SK-N-SH treated with all-trans-retinoic acid at 6 μM for 48 hours (cell line): ENCODE measurements around the gene ANKRD28.

Experiments
- ARNTL ChIP-seq: fragments of 450-650 bp; formaldehyde crosslinking; IDR thresholded peaks from 2 replicates; pipeline ENCODE4 v1.5.0; 2020; ENCODE audit warnings: low read depth, mild to moderate bottlenecking, moderate library complexity, borderline replicate concordance
- BACH2 ChIP-seq: fragments of 250-450 bp; sonication (Bioruptor Pico); IDR thresholded peaks from 2 replicates; pipeline ENCODE4 v1.9.0; 2021; ENCODE audit warnings: mild to moderate bottlenecking, borderline replicate concordance
- CSDC2 ChIP-seq: fragments of 250-450 bp; sonication (Bioruptor Pico); IDR thresholded peaks from 2 replicates; pipeline ENCODE4 v1.5.0; 2020; ENCODE audit warnings: mild to moderate bottlenecking, moderate library complexity
- OSR1 ChIP-seq: fragments of 250-450 bp; sonication (Bioruptor Pico); IDR thresholded peaks from 2 replicates; pipeline ENCODE4 v1.8.0; 2022; ENCODE audit warnings: moderate library complexity, mild to moderate bottlenecking, inconsistent platforms
- RARB ChIP-seq: fragments of 250-450 bp; sonication (Bioruptor Pico); IDR thresholded peaks from 2 replicates; pipeline ENCODE4 v1.8.0; 2021; ENCODE audit warnings: mild to moderate bottlenecking, moderate library complexity
- TCF4 ChIP-seq: fragments of 250-450 bp; sonication (Bioruptor Pico); IDR thresholded peaks from 2 replicates; pipeline ENCODE4 v1.8.0; 2021; ENCODE audit warnings: mild to moderate bottlenecking, moderate library complexity, borderline replicate concordance
- ZFP3 ChIP-seq: fragments of 250-450 bp; sonication (Bioruptor Pico); IDR thresholded peaks from 2 replicates; pipeline ENCODE4 v1.5.0; 2020; ENCODE audit warnings: mild to moderate bottlenecking, moderate library complexity
- ZFP30 ChIP-seq: fragments of 450-650 bp; formaldehyde crosslinking; IDR thresholded peaks from 2 replicates; pipeline ENCODE4 v1.5.0; 2022; ENCODE audit warnings: mild to moderate bottlenecking, moderate library complexity
- ZNF565 ChIP-seq: fragments of 450-650 bp; formaldehyde crosslinking; conservative IDR thresholded peaks from 2 replicates; pipeline ENCODE4 v1.5.0; 2020; ENCODE audit warnings: low read depth, mild to moderate bottlenecking, moderate library complexity
- ZNF8 ChIP-seq: fragments of 450-650 bp; formaldehyde crosslinking; IDR thresholded peaks from 2 replicates; pipeline ENCODE4 v1.5.0; 2020; ENCODE audit warnings: mild to moderate bottlenecking, moderate library complexity
- TF ChIP-seq, protein P1 (sequence below): fragments of 250-450 bp; sonication (Bioruptor Pico); IDR thresholded peaks from 2 replicates; pipeline ENCODE4 v1.8.0; 2020; ENCODE audit warnings: mild to moderate bottlenecking, moderate library complexity, borderline replicate concordance
- TF ChIP-seq, protein P2 (sequence below): fragments of 250-450 bp; sonication (Bioruptor Pico); IDR thresholded peaks from 2 replicates; pipeline ENCODE4 v1.5.1; 2020; ENCODE audit warnings: low read depth, mild to moderate bottlenecking, moderate library complexity

DNA sequence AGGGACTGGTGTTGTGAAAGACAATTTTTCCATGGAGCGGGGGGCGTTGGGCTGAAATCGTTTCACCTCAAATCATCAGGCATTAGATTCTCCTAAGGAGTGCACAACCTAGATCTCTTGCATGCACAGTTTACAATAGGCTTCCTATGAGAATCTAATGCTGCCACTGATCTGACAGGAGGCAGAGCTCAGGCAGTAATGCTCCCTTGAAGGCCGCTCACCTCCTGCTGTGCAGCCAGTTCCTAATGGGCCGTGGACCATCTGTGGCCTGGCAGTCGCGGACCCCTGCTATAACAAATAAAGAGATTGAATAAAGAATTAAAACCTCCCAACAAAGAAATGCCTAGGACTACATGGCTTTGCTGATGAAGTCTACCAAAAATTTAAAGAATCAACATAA is 25.3 kb upstream of the ANKRD28 start:
- TF ChIP-seq, protein P1, sequence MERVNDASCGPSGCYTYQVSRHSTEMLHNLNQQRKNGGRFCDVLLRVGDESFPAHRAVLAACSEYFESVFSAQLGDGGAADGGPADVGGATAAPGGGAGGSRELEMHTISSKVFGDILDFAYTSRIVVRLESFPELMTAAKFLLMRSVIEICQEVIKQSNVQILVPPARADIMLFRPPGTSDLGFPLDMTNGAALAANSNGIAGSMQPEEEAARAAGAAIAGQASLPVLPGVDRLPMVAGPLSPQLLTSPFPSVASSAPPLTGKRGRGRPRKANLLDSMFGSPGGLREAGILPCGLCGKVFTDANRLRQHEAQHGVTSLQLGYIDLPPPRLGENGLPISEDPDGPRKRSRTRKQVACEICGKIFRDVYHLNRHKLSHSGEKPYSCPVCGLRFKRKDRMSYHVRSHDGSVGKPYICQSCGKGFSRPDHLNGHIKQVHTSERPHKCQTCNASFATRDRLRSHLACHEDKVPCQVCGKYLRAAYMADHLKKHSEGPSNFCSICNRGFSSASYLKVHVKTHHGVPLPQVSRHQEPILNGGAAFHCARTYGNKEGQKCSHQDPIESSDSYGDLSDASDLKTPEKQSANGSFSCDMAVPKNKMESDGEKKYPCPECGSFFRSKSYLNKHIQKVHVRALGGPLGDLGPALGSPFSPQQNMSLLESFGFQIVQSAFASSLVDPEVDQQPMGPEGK = no peak
- TF ChIP-seq ZNF565 (no peak), ZFP3 (CRISPR knock-in tag) (no peak), RARB (no peak), OSR1 (CRISPR knock-in tag) (no peak), BACH2 (CRISPR knock-in tag) (no peak), ARNTL (CRISPR knock-in tag) (no peak), CSDC2 (CRISPR knock-in tag) (no peak), ZNF8 (CRISPR knock-in tag) (no peak), ZFP30 (CRISPR knock-in tag) (no peak), TCF4 (CRISPR knock-in tag) (no peak)
- TF ChIP-seq, protein P2, sequence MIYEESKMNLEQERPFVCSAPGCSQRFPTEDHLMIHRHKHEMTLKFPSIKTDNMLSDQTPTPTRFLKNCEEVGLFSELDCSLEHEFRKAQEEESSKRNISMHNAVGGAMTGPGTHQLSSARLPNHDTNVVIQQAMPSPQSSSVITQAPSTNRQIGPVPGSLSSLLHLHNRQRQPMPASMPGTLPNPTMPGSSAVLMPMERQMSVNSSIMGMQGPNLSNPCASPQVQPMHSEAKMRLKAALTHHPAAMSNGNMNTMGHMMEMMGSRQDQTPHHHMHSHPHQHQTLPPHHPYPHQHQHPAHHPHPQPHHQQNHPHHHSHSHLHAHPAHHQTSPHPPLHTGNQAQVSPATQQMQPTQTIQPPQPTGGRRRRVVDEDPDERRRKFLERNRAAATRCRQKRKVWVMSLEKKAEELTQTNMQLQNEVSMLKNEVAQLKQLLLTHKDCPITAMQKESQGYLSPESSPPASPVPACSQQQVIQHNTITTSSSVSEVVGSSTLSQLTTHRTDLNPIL = no peak
